NCI-H226 (cell line): ENCODE results near the gene SLC6A7.

Experiments used
- DNase-seq: peaks from one replicate; pipeline ENCODE4 v3.0.0-alpha.2; 2015

Gene SLC6A7

DNA sequence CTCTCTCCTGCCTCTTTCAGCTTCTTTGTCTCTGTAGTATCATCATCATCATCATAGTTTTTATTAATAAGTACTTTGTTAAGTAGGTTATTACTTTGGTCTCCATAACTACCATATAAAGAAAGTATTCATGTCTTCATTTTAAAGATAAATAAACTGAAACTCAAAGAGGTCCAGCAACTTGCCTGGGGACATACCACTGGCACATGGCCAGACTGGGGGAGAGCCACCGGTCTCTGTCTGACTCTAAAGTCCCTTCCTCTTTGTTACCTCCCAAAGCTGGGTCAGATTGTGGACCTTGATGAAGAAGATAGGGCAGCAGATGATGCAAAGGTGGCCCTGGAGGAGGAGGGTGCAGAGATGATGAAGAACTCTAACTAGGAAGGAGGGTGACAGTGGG, 14.8 kb upstream of the SLC6A7 start:
- DNase-seq = no peak

DNA sequence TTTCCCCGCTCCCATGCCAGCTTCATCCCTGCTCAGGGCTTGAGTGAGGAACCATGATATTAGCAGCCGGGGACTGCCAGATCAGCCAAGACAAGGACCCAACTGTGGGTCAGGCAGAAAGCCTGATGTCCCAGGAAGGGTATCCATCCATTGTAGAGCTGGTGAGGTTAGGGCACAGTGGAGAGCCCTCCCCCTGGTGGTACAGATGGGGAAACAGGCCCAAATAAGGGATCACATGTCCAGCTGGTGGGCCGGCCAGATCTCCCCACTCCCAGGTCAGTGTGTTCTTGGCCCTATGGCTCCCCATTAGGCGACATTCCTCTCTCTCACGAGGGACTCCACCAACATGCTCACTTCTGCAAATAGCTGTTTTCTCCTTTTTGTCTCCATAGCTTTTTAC, 14.3 kb upstream of the SLC6A7 start:
- DNase-seq = no peak

DNA sequence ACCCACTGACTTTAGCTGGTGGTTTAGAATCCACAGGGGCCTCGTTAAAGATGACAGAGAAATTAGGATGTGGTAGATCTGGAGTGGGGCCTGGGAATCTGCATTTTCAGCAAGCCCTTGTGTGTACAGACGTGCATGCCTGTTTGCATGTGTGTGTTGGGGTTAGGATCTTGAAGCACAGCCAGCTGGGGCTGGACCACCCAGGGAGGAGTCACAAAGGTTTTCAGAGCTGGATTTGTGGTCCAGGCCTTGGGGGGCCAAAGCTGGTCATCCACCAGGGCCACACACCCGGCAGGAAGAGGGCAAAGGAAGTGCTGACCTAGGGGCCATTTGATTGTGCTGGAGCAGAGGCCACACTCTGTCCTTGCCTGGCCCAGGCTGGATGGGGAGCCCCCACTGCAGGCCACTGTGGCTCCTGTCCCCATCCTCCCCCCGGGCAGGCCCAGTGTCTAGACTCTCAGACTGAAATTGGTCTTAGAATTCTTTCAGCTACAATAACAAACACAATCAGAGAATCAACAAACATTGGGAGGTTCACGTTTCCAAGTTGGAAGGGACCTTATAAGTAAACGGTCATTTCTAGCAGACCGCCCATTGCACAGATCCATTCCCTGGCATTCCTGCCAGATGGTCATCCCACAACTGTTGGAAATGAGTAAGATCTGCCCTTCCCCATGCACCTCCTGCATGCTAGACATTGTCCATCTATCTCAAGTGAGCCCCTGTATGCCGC, 13.0 kb upstream of the SLC6A7 start:
- no peak for DNase-seq

- no peak for DNase-seq
Observed at GRCh38 chr5:150177721-150178120, 12.1 kb upstream of the SLC6A7 start.

GRCh38 chr5:150178262-150178661, 11.6 kb upstream of the SLC6A7 start:
- no peak for DNase-seq

GRCh38 chr5:150179019-150179620, 10.7 kb upstream of the SLC6A7 start:
- DNase-seq = no peak

DNA sequence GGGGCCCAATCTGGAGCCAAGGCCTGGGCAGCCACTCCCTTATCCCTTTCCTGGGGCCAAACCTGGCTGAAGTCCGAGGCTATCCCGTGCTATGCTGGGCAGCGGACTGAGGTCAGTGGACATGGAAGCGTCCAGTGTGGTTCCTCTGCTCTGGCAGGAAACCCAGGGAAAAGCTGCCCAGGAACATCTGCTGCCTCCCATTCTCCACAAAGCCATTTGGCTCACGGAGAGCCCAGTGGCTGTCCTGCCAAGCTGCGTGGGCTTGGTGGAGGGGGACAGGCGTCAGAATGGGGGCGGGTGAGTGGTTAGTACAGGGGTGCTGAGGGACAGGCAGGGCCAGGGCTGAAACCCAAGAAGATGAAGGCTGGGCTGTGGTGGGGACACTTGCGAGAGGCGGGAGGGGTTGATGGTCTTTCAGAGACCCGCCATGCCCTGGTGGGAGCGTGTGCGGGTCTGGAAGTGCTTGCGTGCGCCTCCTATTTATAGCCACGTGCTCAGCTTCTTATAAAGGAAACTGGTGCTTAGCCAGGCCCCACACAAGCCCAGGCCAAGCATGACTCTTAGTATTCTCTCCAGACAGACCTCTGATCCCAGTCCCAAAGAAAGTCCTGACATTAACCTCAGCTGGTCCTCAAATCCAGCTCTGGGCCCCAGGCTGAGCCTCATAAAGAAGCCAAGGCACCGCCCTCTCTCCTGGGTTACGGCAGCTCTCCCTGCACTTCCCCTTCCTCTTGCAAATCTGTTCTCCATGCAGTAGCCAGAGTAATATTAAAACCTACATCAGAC, 9.4 kb upstream of the SLC6A7 start:
- DNase-seq = no peak

- DNase-seq = no peak
Observed at GRCh38 chr5:150181027-150181426, 8.8 kb upstream of the SLC6A7 start.

DNA sequence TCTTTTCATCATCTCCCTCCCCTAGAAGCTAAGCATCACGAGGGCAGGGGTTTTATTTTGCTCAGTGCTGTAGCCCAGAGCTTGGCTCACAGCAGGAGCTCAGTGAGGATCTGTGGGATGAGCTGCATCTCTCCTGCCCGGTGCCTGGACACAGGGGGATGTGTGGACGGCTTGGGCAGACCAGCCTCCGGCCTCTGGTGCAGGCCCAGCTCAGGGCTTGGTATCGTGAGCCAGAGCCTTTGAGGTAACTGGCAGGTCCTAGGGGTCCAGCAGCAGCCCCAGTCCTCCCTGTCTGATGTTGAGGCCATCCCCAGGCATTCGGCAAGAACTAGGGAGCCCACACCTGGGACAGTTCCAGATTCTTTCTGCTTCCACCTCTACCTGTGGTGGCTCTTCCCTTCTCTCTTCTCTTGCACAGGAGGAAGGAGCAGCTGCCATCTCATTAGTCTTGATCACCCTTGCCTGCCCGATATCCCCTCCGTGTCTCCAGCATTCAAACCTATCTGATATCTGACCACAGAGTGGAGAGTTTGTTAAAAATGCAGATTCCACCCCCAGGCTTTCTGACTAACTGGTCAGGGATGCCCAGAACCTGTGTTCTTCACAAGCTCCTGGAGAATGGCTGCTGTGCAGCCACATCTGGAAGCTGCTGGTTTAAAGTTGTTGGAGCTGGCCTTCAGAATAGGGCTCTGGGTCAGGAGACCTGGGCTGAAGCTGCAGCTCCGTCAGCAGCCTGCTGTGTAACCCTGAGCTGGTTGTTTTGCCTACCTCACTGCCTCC, 7.9 kb upstream of the SLC6A7 start:
- DNase-seq = no peak

GRCh38 chr5:150182774-150183173, 7.1 kb upstream of the SLC6A7 start:
- no peak for DNase-seq

GRCh38 chr5:150183436-150183835, 6.4 kb upstream of the SLC6A7 start:
- no peak for DNase-seq

GRCh38 chr5:150184006-150184405, 5.9 kb upstream of the SLC6A7 start:
- no peak for DNase-seq

GRCh38 chr5:150184990-150185912, 4.6 kb upstream of the SLC6A7 start:
- DNase-seq = no peak

DNA sequence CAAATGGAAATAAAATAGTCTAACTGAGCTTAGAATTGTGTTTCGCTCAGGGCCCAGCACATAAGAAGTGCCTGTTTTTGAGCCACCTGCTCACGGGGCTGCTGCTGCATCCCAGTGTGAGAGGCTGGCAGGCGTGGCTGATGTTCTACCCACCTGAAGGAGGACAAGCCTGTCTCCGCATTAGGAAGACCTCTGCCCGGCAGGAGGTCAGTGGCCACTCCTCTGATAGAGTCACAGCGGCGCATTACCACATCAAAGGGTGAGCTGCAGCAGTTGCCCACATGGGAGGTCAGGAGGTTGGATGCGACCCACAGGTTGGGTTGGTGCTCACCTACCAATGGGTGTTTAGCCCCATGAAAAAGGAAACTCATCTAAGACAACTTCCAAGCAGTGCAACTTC, 3.7 kb upstream of the SLC6A7 start:
- DNase-seq = no peak

GRCh38 chr5:150186897-150187296, 3.0 kb upstream of the SLC6A7 start:
- no peak for DNase-seq

GRCh38 chr5:150188146-150188842, 1.6 kb upstream of the SLC6A7 start:
- DNase-seq = no peak

DNA sequence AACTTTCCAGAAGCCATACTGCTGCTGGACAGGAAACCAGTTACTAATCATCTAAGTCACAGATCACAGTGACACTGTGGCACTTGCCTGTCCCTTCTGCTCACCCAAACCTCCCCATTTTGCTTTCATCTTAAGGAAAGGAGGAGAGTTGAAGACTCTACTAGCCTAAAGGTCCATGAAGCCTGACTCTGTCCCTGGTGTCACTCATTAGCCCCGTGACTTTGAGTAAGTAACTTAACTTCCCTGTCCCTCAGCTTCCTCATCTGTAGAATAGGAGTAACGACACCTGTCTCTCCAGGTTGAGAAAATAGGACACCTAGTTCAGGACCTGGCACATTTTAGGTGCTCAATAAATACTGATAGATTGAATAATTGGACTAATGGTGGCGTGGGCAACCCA, 536 bp upstream of the SLC6A7 start:
- DNase-seq = no peak

DNA sequence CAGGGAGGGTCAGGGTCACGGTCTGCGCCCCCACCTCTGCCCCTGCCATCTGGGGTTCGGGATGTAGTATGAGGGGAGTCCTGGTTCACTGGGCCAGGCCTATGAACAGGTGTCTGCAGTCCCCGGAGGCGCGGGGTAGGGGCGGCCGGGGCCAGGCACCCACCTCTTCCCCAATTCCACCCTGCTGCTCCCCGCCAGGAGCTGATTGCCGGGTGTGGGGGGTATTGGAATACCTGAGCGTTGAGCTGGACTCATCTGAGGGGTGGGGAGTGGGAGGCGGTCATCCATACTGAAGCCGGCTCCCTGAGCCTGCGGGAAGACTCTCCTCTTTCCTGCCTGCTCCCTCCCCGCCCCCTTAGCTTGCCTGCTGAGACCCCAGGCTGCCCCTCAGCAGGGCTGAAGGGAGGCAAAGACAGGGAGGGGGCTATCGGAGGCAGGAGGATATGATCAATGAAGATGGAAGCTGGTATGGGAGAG, 679 bp downstream of the SLC6A7 start:
- DNase-seq = no peak

GRCh38 chr5:150190987-150191386, 1.1 kb downstream of the SLC6A7 start:
- no peak for DNase-seq

DNA sequence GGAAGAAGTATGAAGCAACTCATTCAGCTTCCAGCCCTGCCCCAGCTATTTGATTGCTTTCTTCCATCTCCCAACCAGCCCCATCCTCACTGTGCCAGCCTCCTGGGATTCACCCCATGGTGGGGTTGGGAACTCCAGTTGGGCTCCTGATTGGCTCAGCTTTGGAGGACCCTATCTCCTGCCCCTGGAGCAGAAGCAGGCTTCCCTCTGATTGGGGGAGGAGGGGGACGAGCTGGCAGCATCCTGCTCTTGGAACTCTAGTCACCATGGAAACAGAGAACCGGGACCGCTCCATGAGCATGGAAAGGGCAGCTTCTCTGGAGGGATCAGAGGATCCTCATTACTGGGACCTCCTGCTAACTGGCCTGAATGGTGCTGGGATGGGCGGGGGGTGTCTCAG, 2.6 kb downstream of the SLC6A7 start:
- DNase-seq = no peak

- DNase-seq = no peak
Observed at GRCh38 chr5:150195736-150196485, 6.0 kb downstream of the SLC6A7 start.
